KMS-11 (cell line): Measurements from ENCODE around the gene ADIPOR2.

Source experiments
- H2AFZ ChIP-seq: fragments of 200-600 bp; sonication (generic); 2 replicates; pipeline ENCODE4 v1.6.1; 2016; ENCODE audit warnings: antibody characterized with exemption, mixed run types, low read depth
- H3K27ac ChIP-seq: fragments of 200-600 bp; sonication (generic); 2 replicates; pipeline ENCODE4 v1.6.1; 2016; ENCODE audit warnings: mild to moderate bottlenecking, mixed run types
- H3K27me3 ChIP-seq: fragments of 200-600 bp; sonication (generic); 2 replicates; pipeline ENCODE4 v1.6.1; 2017; ENCODE audit warnings: mild to moderate bottlenecking, low read depth, mixed run types, moderate library complexity; ENCODE audit not compliant: insufficient read depth
- H3K36me3 ChIP-seq: fragments of 200-600 bp; sonication (generic); 2 replicates; pipeline ENCODE4 v1.6.1; 2017; ENCODE audit warnings: mild to moderate bottlenecking, mixed run types; ENCODE audit not compliant: insufficient read depth
- H3K4me1 ChIP-seq: fragments of 200-600 bp; sonication (generic); 2 replicates; pipeline ENCODE4 v1.6.1; 2016; ENCODE audit warnings: mild to moderate bottlenecking, low read depth, mixed run types; ENCODE audit not compliant: poor library complexity, severe bottlenecking
- H3K4me2 ChIP-seq: fragments of 200-600 bp; sonication (generic); 2 replicates; pipeline ENCODE4 v1.7.0; 2016; ENCODE audit warnings: mild to moderate bottlenecking, mixed run types
- H3K4me3 ChIP-seq: fragments of 200-600 bp; sonication (generic); IDR thresholded peaks from 2 replicates; pipeline ENCODE4 v1.6.1; 2017; ENCODE audit warnings: low read depth, low read length, mixed read lengths; ENCODE audit not compliant: insufficient read depth
- H3K79me2 ChIP-seq: fragments of 200-600 bp; sonication (generic); 2 replicates; pipeline ENCODE4 v1.6.1; 2016; ENCODE audit warnings: low read depth, mixed run types; ENCODE audit not compliant: insufficient read depth
- H3K9ac ChIP-seq: fragments of 200-600 bp; sonication (generic); 2 replicates; pipeline ENCODE4 v1.6.1; 2016; ENCODE audit warnings: mild to moderate bottlenecking, mixed run types
- H4K20me1 ChIP-seq: fragments of 200-600 bp; sonication (generic); 2 replicates; pipeline ENCODE4 v1.6.1; 2016; ENCODE audit warnings: mild to moderate bottlenecking, mixed run types; ENCODE audit not compliant: insufficient read depth
- CTCF ChIP-seq: fragments of 200-600 bp; sonication (generic); conservative IDR thresholded peaks from 2 replicates; pipeline ENCODE4 v1.6.1; 2017; ENCODE audit warnings: low read depth, mild to moderate bottlenecking, antibody characterized with exemption, low read length, moderate library complexity, mixed read lengths

The ADIPOR2 gene

GRCh38 chr12:1820191-1820895 lies 129.5 kb downstream of the ADIPOR2 start, which contains the start of gene LRTM2:
Gene LRTM2 (plus strand): TSS chr12:1820565. CDS start chr12:1828149, 7,584 bp downstream.
- no peaks in the 10 kb centered on the region for H4K20me1 ChIP-seq
- H3K9ac ChIP-seq = no peak within 1 kb of the TSS
- H2AFZ ChIP-seq = no peak within 1 kb of the TSS
- H3K4me2 ChIP-seq = no peak within 1 kb of the TSS
- no peaks in the 10 kb centered on the region for H3K36me3 ChIP-seq
- H3K79me2 ChIP-seq = no peaks in the 10 kb centered on the region
- no peak within 1 kb of the TSS for H3K4me3 ChIP-seq
- no peaks in the 10 kb centered on the region for H3K4me1 ChIP-seq
- TF ChIP-seq CTCF = no peak
- no peak within 1 kb of the TSS for H3K27ac ChIP-seq
- H3K27me3 ChIP-seq = peaks cover 72% of the 10 kb centered on the region

- Histone ChIP-seq H3K4me1 (no peaks in the 10 kb centered on the region), H2AFZ (no peak overlapping the region), H3K4me2 (no peak overlapping the region), H4K20me1 (no peaks in the 10 kb centered on the region), H3K36me3 (no peaks in the 10 kb centered on the region), H3K79me2 (no peaks in the 10 kb centered on the region), H3K27me3 (peaks cover 72% of the 10 kb centered on the region), H3K27ac (no peak overlapping the region), H3K4me3 (no peak overlapping the region), H3K9ac (no peak overlapping the region)
- TF ChIP-seq CTCF = no peak
Measured at GRCh38 chr12:1820896-1821291, 130.0 kb downstream of the ADIPOR2 start.

GRCh38 chr12:1821805-1822204 lies 130.9 kb downstream of the ADIPOR2 start:
- Histone ChIP-seq H3K9ac (no peak overlapping the region), H3K36me3 (no peaks in the 10 kb centered on the region), H3K79me2 (no peaks in the 10 kb centered on the region), H2AFZ (no peak overlapping the region), H3K4me2 (no peak overlapping the region), H3K4me1 (no peaks in the 10 kb centered on the region), H3K4me3 (no peak overlapping the region), H4K20me1 (no peaks in the 10 kb centered on the region), H3K27me3 (peaks cover 65% of the 10 kb centered on the region), H3K27ac (no peak overlapping the region)
- no peak for TF ChIP-seq CTCF

- Histone ChIP-seq H3K27me3 (peaks cover 61% of the 10 kb centered on the region), H3K4me1 (no peaks in the 10 kb centered on the region), H2AFZ (no peak overlapping the region), H3K27ac (no peak overlapping the region), H3K4me2 (no peak overlapping the region), H3K9ac (no peak overlapping the region), H3K79me2 (no peaks in the 10 kb centered on the region), H4K20me1 (no peaks in the 10 kb centered on the region), H3K36me3 (no peaks in the 10 kb centered on the region), H3K4me3 (no peak overlapping the region)
- no peak for TF ChIP-seq CTCF
Measured at GRCh38 chr12:1822699-1823098, 131.8 kb downstream of the ADIPOR2 start.
